ENCODE results near the gene FAM237B.
A peak's percentile ranks its signal among the peaks of the same experiment; 100 is the strongest.
"Not testable (repeated sequence)": the region's sequence is repeated elsewhere in the genome, so short reads cannot be mapped to it uniquely, and the experiment has no call there.

Gene FAM237B

GRCh38 chr7:90320801-90321494 lies at the start of gene FAM237B:
Gene FAM237B, minus strand, starts transcription at chr7:90321304. Its CDS starts 1,556 bp downstream, at chr7:90319748.
- peak; percentile 50 for DNase-seq (ENCODE audit: low spot score)

GRCh38 chr7:90351987-90352386 lies 30.9 kb upstream of the FAM237B start:
- no peak for DNase-seq (ENCODE audit: low spot score)

GRCh38 chr7:90350032-90350431 lies 28.9 kb upstream of the FAM237B start:
- DNase-seq (ENCODE audit: low spot score): not testable (repeated sequence)

- no peak for DNase-seq (ENCODE audit: low spot score)
These were observed 28.2 kb upstream of the FAM237B start for GRCh38 chr7:90349305-90349704.

GRCh38 chr7:90347759-90348158 lies 26.7 kb upstream of the FAM237B start:
- no peak for DNase-seq (ENCODE audit: low spot score)

GRCh38 chr7:90346336-90347125 lies 25.4 kb upstream of the FAM237B start, which contains the start of gene GTPBP10:
Gene GTPBP10, plus strand, starts transcription at chr7:90346716. Its CDS starts 26 bp downstream, at chr7:90346742.
- DNase-seq (ENCODE audit: low spot score): peak; percentile 98

- peak; percentile 18 for DNase-seq (ENCODE audit: low spot score)
These were observed 24.7 kb upstream of the FAM237B start for GRCh38 chr7:90345595-90346335.

GRCh38 chr7:90345016-90345415 lies 23.9 kb upstream of the FAM237B start:
- no peak for DNase-seq (ENCODE audit: low spot score)

GRCh38 chr7:90337106-90337505 lies 16.0 kb upstream of the FAM237B start:
- no peak for DNase-seq (ENCODE audit: low spot score)

GRCh38 chr7:90334926-90335325 lies 13.8 kb upstream of the FAM237B start:
- DNase-seq (ENCODE audit: low spot score): not testable (repeated sequence)

- no peak for DNase-seq (ENCODE audit: low spot score)
These were observed 13.2 kb upstream of the FAM237B start for GRCh38 chr7:90334193-90334843.

- no peak for DNase-seq (ENCODE audit: low spot score)
These were observed 5.4 kb upstream of the FAM237B start for GRCh38 chr7:90326500-90326899.

GRCh38 chr7:90322837-90323236 lies 1.7 kb upstream of the FAM237B start:
- no peak for DNase-seq (ENCODE audit: low spot score)

GRCh38 chr7:90320418-90320800 lies 695 bp downstream of the FAM237B start:
- DNase-seq (ENCODE audit: low spot score): no peak

GRCh38 chr7:90320014-90320413 lies 1.1 kb downstream of the FAM237B start:
- DNase-seq (ENCODE audit: low spot score): no peak

- no peak for DNase-seq (ENCODE audit: low spot score)
These were observed 7.2 kb downstream of the FAM237B start for GRCh38 chr7:90313907-90314306.

GRCh38 chr7:90312745-90313144 lies 8.4 kb downstream of the FAM237B start:
- DNase-seq (ENCODE audit: low spot score): no peak

- DNase-seq (ENCODE audit: low spot score): no peak
These were observed 9.9 kb downstream of the FAM237B start for GRCh38 chr7:90311175-90311574.

GRCh38 chr7:90309872-90310271 lies 11.2 kb downstream of the FAM237B start:
- no peak for DNase-seq (ENCODE audit: low spot score)

- DNase-seq (ENCODE audit: low spot score): no peak
These were observed 17.9 kb downstream of the FAM237B start for GRCh38 chr7:90303241-90303640.

- DNase-seq (ENCODE audit: low spot score): peak; percentile 78
These were observed 22.7 kb downstream of the FAM237B start for GRCh38 chr7:90298145-90299038.

Data from AG08395 (cell line).